HG03045 (cell line): Measurements from ENCODE around the gene C2CD4C.
"Not testable (repeated sequence)": the region's sequence is repeated elsewhere in the genome, so short reads cannot be mapped to it uniquely, and the experiment has no call there.

Experiments
- ATAC-seq: cut with Tn5 transposase; IDR thresholded peaks from one replicate; pipeline ENCODE4 v1.9.1; 2021; ENCODE audit warnings: mild to moderate bottlenecking, moderate library complexity; ENCODE audit not compliant: unreplicated experiment

The C2CD4C gene

DNA sequence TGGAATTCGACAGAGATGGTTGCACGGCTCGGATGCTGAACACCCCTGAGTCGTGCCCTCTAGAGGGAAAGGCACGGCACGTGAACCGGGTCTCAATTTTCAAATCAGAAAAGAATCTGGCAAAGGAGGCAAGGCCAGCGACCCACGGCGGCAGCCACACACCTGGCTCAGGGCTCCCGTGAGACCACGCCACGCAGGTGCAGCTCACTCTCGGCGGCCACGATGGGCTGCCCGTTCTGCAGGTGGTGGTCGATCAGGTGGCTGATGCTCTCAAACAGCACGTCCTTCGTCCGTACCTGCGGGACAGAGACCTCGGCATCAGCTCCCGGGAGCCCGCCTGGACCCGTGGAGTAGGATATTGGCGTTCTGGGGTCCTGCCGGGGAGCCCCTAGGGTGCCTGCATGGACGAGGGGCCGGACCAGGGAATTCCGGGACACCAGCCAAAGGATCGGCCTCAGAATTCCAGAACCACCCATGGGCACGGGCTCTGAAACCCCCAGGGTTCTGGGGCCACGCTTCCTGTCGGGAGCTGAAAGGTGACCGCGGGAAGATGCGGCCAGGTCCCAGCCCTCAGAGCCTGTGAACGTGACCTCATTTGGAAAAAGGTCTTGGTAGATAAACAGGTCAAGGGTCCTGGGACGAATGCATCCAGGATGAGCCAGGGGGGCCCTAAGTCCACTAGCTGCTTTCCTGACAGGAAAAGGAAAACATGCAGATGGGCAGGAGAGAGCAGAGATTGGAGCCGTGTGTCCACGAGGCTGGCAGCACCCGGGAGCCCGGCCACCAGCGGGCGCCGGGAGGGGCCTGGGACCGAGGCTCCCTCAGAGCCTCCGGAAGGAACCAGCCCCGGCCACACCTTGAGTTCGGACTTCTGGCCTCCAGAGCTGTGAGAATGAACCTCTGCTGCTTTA is 10.1 kb upstream of the C2CD4C start:
- no peak for ATAC-seq

DNA sequence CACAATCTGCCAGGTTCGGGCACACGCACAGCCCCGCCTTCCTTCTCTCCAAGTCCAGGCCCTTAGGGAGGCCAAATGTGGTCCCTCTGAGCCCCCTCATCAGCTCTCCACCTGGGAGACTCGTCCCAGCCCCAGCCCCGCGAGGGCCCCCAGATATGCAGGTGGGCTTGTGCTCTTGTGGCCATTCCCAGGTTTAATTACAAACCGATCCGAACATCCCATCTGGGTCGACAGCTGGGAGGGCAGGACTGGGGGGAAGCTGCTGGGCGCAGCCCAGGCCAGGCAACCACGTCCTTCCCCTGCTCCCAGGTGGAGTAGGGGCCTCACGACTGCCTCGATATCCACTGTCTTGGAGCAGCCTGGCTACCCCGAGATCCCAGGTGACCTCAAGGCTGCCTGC is 7.5 kb upstream of the C2CD4C start:
- ATAC-seq = no peak

DNA sequence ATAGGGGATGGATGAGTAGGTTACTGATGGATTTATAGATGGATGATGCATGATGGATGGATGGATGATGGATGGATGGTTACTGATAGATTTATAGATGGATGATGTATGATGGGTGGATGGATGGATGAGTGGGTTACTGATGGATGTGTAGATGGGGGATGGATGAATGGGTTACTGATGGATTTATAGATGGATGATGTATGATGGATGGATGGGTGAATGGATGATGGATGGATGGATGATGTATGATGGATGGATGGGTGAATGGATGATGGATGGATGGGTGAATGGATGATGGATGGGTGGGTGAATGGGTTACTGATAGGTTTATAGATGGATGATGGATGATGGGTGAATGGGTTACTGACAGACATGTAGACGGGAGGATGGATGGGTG is 6.3 kb upstream of the C2CD4C start:
- no peak for ATAC-seq

DNA sequence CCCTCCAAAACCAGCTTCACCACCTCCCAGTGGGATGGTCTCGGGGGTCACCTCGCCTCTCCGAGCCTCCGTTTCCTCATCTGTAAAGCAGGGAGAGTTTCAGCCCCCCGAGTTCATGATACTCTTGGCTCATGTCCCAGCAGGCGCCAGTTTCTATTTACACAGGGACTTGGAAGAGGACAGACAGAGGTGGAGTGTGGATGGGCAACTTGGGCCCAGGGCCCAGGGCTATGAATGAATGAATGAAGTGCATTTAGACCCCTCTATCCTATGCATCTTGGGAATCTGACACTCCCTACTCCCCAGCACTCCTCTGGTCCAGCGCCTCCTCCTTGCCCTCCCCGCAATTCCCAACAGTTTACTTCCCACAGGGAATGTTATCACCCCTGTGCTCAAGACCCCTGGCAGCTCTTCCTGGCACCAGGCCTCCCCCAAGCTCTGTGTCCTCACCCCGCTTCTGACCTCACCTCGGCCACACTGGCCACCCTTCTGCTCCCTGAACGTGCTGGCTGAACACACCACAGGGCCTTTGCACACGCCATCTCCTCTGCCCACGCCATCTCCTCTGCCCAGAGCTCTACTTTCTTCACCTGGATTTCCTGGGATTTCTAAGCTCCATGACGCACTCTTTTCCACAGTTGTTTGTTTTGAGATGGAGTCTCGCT is 4.9 kb upstream of the C2CD4C start:
- no peak for ATAC-seq

DNA sequence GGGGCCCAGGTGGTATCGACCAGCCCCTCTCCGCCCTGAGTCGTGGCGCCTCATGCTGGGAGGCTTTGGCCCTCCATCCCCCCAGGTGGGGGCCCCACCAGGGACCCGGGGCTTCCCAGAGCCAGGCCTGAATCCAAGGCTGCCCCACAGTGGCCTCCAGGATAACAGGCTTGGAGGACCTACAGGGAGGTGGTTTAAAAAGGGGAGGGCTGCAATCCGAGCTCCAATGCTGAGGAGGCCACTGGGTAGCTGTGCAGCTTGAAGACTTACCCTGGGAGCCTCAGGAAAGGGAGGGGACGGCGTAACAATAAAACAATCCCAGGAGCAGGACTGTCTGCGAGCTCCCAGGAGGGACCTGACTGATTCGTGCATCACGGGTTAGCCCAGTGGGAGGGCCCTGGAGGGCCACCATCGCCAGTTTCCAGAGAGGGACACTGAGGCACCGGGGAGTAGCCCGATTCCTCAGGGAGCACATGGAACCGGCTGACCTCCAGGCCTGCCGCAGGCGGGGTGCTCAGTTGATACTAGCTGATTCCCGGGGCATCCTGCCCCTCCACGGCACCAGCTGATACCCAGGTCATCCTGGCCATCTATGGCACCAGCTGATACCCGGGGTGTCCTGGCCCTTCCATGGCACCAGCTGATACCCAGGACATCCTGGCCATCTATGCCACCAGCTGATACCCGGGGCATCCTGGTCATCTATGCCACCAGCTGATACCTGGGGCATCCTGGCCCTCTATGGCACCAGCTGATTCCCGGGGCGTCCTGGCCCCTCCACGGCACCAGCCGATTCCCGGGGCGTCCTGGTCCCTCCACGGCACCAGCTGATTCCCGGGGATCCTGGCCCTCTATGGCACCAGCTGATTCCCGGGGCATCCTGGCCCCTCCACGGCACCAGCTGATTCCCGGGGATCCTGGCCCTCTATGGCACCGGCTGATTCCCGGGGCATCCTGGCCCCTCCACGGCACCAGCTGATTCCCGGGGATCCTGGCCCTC is 3.7 kb upstream of the C2CD4C start:
- ATAC-seq = no peak

DNA sequence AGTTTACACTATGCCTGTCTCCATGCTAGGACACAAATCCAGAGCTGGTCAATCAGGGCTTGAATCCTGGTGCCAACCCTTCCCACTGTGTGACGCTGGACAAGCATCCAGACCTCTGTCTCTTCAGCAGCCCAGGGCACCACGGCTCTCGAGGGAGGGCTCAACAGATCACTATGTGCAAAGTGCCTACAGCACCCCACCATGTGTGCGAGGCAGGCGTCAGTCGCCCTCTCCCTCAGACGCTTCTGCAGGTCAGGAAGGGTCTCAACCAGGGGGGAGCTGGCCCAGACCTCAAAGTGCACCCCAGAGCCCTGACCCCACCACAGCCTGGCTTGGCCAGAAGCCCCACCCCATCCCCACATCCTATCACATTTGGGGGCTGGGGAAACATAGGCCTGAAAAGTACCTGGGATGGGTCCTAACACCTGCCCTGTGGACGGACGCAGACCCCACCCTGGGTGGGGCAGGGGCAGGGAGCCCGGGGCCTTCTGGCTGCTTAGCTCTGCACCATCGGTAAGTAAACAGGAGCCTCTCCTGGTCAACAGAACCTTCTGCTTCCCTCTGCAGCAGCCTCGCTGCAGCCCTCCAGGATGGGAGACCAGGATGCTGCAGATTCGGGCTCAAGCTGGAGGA is 2.9 kb upstream of the C2CD4C start:
- ATAC-seq = no peak

DNA sequence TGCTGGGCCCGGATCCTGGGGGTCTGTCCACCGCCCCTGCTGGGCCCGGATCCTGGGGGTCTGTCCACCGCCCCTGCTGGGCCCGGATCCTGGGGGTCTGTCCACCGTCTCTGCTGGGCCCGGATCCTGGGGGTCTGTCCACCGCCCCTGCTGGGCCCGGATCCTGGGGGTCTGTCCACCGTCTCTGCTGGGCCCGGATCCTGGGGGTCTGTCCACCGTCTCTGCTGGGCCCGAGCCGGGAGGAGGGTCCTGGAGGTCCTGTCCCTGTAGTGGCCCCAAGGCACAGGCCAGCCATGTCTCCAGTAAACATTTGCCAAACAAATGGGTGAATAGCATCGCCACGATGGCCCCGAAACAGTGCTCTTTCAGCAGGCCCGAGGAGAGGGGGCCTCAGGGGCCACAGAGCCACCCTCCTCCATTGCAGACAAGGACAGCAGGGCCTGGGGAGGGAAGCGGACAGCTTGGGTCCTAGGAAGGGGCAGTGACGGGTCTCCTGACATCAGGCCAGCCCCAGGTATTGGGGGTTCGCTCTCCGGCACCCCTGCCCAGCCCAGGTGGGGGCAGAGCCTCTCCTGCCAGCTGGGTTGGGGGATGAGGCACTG is 2.3 kb upstream of the C2CD4C start:
- not testable (repeated sequence) for ATAC-seq

DNA sequence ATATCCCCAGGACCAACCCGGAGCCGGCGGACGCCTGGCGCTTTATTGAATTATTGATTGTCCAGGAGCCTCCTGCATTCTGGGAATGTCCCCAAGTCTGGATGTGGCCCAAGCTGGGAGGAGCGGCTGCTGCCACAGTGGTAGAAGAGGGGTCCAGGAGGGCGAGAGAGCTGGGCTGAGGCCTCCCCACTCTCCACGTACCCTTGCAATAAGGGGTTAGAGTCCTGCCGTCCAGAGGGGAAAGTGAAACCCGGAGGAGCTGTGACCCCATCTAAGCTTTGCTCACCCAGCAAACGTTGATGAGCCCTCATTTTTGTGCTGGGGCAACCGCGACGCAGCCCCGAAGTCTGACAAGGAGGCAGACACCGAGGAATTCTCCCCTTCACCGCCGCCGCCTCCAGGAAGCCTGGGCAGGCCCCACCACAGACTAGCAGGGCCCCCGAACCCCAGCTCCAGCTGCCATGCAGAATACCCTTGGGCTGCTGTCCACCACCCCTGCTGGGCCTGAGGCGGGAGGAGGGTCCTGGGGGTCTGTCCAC is 1.4 kb upstream of the C2CD4C start:
- no peak for ATAC-seq

DNA sequence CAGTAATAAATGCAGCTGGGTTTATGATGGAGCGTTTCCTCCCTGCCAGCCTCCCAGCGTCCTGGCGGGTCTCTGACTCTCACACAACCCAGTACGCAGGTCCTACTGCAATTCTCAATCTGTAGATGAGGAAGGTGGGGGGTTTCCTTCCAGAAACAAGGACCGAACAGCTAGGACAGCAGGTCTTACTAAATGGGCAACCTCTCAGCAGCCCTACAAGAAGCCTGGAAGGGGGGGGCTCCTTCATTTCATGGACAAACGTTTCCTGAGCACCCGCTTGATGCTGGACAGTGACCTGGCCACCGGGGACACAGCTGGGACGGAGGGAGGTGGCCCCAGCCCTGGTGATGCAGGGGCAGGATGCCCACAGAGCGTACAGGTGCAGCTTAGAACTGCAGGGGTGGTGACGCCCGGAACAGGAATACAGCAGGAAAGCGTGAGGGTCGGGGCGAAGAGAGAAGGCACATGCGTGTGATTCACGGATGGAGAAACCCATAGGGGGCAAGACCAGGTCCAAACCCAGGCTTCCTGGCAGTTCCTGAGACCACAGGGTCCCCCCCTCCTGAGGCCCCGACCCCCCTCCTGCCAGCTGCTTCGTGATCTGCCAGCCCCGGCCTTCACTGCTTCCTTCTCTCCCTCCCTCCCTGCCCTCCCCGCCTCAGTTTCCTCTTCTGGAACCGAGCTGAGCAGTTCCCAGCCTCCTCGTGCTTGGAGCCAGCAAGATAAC is 732 bp upstream of the C2CD4C start:
- ATAC-seq = no peak

DNA sequence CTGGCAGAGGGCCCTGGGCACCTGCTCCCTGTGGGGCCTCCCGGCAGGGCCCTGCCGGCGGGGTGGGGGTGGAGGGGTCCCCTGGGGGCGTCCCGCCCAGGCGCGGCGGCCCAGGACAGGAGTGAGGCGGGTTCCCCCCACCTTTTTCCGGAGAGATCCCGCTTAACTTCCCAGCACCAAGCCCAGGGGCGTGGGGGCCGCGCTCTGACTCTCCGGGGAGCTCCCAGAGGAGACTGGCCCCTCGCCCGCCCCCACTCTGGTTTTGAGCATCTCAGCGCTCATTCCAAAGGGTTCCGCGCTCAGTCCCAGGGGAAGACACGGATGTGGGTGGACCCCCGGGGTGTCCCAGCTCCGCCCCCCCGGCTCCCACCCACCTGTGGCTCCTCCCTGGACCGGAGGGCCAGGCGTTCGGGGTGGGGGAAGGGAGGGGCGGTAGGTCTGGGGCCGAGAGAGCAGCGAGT is 476 bp downstream of the C2CD4C start:
- no peak for ATAC-seq

DNA sequence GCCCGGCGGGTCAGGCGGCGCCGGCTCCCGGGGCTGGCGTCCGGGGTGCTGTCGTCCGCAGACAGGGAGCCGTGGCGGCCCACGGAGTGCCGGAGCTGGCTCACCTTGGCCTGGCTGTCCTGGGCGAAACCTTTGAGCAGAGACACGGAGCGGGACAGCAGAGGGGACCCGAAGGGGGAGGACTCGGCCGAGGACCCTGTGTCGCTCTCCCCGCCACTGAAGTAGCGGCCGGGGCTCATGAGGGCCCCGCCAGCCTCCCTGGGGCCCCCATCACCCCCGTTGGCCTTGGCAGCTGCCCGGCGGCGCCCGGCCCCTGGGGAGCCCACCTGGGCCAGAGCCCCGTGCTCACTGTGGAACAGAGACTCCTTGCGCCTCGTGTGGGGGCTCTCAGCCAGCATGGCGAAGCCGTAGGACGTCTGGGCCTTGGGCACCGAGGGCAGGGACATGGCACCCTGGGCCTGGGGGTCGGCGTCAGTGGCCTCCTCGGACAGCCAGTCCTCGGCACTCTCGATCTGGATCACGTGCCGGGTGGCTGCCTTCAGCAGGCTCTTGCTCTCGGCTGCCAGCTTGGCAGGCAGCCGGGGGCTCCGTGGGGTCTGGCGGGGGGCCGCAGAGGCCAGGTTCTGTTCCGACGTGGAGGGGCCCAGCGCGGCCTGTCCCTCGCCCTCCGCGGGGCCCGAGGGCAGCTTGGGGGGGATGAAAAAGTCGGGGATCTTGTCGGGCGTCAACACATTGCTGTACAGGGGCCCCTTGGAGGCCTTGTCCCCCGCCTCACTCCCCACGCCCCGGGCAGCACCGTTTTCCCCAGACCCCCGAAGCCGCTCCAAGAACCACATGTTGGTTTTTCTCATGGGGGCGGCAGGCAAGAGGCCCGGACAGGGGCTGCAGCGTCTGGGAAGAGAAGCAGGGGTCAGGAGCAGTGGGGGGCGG is 1.2 kb downstream of the C2CD4C start:
- no peak for ATAC-seq

DNA sequence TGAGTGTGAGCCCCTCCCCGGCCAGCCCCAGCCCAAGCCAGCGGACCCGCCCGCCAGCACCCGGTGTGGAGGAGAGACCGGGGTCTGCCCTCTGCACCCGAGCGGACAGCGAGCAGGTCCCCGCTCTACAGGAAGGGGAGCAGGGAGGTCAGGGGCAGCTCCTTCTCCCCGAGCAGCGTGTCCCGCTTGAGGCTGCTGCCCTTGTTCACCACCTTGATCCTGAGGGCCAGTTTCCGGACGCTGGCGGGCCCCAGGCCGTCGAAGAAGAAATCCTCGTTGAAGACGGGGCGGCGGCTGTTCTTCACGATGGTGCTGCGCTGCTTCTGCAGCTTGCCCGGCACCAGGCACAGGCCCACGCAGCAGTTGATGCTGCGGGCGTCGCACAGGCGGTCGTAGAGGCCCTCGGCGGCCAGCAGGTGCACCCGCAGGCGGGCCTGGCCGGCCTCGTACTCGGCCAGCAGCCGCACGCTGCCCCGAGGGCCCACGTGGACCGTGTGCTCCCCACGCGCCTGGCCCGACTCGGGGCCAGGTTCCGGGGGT is 1.9 kb downstream of the C2CD4C start:
- no peak for ATAC-seq

DNA sequence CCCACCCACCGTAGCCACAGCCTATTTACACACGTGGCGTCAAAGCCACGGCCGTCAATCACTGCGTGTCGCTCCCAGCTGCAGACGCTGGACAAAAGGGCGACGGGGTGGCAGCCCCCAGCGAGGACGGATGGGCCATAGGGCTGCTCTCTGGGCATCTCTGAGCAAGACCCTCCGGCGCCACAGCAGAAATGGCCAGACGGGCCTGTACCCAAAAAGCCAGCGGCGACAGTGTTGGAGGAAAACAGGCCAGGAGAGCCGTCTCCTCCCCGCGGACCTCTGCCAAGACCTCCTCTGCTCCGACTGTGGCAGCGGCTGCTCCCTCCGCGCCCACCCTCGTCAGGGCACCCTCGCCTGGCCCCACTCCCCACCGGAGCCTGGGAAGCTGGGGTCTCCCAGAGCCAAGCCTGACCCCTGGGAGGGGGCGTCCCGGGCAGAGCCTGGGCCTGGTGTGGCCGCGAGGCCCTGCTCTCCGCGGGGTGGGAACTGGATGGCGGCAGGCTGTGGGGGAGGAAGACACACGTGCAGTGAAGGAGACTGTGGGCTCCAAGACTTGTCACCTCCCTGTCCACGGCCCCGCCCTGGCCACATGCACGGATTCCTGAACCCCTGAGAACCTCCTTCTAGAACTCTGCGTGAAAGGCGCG is 2.7 kb downstream of the C2CD4C start:
- ATAC-seq = no peak

DNA sequence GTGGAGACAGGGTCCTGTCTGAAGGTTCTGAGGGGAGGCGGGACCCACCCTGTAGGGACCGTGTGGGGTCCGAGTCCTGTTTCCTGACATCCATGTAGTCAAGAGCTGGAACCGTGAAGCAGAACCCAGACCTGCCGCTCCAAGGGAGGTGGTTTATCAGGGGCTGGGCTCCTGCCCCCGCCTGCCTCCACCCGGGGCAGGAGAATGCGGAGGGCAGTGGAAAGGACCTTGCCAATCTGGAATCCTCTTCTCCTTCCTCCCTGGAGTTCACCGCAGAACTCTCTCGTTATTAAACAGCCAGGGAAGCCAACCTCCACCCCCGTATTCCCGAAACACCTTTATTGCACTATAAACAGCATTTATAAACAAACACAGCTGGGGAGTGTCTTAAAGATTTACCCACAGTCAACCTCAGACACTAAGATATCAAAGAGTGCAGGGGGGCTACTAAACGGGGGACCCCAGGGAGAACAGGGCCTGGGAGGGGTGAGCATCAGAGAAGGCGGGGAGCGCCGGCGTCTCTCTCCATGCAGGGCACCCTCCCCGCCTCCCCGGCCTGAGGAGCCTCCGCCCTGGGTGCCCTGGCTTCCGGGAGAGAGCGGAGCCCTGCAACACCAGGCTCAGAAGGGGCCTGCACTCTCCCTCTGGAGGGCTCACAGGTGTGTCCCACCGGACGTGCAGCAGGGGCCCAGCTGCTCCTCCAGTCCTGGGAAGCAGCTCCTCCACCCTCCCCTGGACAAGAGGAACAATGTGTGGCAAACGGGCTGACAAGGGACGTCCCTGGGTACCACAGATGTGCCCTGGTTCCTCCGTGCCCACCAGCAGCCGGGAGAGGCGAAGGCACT is 3.6 kb downstream of the C2CD4C start:
- ATAC-seq = no peak

DNA sequence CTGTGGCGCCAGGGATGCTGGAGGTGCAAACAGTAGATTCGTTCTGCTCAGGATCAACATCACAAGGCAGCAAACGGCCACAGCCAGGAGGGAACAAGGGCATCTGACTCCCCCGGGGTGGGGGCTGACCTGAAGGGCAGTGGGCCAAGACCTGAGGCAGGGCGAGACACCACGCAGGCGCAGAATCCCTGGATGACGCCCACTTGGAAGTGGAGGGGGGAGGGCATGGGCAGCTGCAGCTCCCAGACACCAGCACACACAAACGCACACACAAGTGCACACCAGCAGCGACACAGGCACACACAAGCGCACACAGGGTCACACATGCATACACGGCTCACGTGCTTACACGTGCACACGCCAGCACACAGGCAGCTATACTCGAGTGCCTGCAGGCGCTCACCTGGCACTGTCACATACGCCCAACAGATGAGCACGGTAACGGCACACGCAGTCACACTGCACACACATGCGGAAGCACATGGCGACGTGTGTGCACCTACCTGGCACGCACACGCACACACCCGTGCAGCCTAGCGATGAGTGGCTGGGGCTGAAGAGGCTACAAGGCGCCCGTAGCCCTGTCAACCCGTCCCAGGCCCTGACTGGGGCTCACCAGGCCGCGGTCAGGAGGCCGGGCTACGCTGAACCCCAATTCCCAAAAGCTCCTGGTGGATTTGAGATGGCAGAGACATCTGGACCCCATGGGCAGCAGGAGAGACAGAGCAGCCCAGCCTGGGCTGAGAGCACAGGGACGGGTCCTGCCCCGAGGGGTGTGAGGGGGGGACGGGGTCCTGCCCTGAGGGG is 5.5 kb downstream of the C2CD4C start:
- ATAC-seq = no peak

DNA sequence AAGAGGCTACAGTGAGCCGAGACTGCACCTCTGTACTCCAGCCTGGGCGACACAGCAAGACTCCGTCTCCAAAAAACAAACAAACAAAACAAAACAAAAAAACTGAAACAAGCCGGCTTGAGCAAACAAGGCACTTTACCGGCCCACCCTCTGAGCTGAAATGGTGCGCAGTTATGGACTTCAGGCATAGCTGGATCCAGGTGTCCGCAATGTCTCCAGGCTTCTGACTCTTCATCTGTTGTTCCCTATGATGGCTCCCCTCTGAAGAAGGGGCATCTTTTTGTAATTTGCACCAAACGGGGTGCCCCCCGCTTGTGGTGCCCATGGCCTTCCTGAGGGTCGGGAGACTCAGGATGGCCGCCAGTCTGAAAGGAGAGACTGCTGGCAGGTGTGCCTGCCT is 6.2 kb downstream of the C2CD4C start:
- no peak for ATAC-seq
